HG02973 (cell line): ENCODE results near the gene LIM2.
"Not testable (repeated sequence)": the region's sequence is repeated elsewhere in the genome, so short reads cannot be mapped to it uniquely, and the experiment has no call there.

ENCODE experiments used
- ATAC-seq: cut with Tn5 transposase; IDR thresholded peaks from one replicate; pipeline ENCODE4 v1.9.1; 2021; ENCODE audit warnings: moderate library complexity; ENCODE audit not compliant: unreplicated experiment

LIM2 gene

GRCh38 chr19:51397453-51397852 is 9.7 kb upstream of the LIM2 start:
- not testable (repeated sequence) for ATAC-seq

DNA sequence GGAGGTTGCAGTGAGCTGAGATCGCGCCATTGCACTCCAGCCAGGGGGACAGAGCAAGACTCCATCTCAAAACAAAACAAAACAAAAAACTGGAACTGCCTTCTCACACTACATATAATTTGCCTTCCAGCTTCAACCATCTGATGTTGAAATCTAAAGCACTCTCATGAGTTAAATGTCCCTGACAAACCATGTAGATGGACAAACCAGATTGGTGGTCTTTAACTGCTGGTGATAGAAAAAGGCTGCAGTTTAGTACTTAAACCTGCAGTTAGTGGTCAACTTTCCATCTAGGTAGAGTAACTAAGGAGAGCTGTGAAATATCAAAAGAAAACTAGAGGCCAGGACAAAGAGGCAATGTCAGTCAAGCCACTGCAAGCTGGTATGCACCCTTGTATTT is 8.4 kb upstream of the LIM2 start:
- ATAC-seq = no peak

GRCh38 chr19:51394050-51394836 is 6.5 kb upstream of the LIM2 start:
- ATAC-seq = peak; percentile 78

GRCh38 chr19:51392701-51393100 is 4.9 kb upstream of the LIM2 start:
- no peak for ATAC-seq

- no peak for ATAC-seq
Measured at GRCh38 chr19:51391073-51391611, 3.4 kb upstream of the LIM2 start.

DNA sequence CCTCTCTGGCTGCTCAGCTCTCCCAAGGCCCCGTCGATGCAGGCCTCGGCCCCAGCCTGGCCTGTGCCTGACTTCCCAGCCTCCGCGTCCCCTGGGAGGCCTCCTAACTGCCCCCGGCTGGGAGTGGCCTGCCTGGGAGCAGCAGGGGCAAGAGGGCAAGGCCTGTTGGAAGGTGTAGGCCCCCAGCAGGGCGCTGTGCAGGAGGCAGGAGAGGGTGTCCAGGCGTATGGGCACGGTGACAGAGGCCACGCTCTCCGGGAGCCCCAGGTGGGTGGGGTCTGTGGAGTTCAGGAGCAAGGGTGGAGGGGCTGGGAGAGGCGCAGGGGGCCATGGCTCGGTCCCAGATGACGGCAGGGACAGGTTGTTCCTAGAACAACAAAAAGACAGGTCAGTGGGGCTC is 1.4 kb upstream of the LIM2 start:
- ATAC-seq = no peak

DNA sequence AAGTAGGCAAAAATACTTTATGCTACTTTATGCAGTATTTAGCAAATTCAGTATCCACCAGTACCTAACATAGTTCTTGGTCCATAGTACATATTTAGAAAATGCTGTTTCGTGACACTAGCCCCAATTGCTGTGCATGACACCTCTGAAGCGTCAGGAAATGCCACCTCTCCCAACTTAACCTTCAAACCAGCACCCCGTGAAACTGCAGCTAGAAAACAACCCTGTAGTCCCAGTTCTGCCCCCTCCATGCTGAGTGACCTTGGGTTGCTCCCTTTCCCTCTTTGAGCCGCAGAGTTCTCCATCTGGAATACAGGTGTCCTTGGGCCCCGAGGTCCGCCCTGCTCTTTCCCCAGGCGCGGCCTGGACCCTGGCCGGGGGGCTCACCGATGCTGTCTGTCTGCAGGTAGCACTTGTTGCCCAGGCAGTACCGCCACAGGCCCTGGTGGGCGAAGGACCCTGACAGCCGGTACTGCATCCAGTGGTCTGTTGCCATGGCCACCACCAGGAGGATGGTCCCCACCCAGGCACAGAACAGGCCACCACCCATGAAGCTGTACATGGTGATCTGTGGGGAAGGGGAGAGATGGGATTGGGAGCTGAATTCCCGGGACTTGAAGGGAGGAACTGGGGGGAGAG is 773 bp downstream of the LIM2 start:
- ATAC-seq = no peak

GRCh38 chr19:51382004-51382403 is 5.8 kb downstream of the LIM2 start:
- no peak for ATAC-seq

GRCh38 chr19:51380379-51380778 is 7.4 kb downstream of the LIM2 start:
- ATAC-seq = no peak

GRCh38 chr19:51377422-51377821 is 10.4 kb downstream of the LIM2 start:
- no peak for ATAC-seq

- ATAC-seq = no peak
Measured at GRCh38 chr19:51375504-51376221, 12.1 kb downstream of the LIM2 start.

DNA sequence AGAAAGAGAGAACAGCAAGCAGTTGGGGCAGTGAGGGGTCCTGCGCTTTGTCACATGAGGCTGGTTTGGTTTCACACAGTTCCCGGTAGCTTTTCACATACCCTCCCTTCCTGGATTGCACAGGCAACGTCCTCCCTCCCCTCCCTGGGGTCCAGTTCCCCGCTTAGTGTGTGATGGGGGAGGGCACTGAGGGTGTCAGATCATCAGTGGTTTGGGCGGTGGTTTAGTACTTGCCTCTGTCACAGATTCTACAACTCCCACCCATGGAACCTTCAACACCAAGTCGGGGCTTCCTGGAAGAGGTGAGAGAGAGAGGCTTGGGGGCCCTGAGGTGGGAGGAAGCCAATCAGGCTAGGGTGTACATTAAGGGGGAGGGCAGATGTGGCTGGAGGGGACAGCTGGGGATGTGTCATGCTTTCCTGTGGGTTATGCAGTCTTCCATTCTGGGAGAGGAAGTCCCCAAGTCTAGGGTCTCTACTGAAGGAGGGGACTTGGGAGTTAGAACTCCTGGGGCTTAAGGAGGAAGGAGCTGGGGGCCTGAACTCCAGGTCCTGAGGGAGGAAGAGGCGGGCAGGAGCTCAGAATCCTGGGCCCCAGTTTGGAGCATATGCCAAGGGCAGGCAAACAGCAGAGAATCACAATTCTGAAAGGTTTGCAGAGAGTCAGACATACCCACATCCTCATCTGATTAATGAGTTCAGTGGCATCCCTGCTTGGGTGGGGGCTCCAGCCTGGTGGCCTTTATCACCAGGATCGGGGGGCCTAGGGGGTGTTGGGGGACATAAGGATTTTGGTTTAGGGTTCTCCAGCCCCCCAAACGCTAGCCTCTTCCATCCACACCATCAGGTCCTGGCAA is 14.9 kb downstream of the LIM2 start, which contains the start of gene NKG7:
Gene NKG7, minus strand, starts transcription at position 6 of the 856 bp plus-strand sequence. CDS start 119 bp downstream, outside the sequence.
- ATAC-seq = no peak

DNA sequence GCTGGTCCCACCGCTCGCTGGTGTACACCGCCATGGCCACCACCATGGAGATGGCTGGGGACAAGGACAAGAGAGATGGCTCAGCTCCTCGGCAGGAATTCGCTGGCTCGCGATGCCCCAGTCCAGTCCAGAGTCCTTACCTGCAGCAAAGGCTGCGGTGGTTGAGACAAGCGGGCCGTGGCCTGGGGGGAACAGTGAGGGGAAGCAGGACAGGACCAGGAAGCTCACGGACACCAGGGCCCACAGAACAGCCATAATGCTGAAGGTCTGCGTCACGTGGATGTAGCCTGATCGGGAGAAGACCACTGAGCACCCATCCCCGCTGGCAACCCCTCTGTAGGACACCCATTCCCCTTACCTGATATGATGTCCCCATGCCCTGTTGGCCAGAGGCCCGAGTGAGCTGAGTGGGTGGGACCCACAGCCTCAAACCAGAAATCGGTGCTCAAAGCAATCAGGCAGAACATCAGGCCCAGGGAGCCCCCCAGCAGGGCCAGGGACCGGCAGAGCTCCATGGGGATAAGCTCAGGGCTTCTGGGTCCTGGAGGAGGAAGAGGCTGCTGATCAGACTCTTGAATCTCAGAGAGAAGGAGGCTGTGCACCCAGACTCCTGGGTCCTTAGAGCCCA is 15.6 kb downstream of the LIM2 start:
- ATAC-seq = no peak

DNA sequence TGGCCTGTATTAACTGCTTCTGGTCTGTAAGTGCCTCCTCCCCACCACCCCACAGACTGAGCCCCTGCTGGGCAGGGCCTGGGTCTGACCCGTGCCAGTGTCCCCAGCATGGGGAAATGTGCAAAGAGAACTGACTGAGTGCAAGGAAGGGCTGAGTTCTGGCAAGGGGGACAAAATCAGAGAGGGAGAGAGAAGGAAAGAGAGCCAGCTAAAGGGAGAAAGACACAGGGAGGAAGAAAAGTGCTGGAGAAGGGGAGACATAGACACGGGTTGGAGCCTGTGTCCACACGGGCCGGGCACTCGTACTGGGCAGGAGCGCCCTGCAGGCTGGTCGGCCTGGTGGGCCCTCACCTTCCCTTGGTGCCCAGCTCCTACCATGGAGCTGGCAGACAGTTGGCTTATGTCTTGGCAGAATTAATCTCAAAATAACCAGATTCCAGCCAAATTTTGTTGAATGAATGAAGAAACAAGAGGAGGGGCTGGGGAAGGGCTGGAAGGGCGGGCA is 16.5 kb downstream of the LIM2 start:
- no peak for ATAC-seq

DNA sequence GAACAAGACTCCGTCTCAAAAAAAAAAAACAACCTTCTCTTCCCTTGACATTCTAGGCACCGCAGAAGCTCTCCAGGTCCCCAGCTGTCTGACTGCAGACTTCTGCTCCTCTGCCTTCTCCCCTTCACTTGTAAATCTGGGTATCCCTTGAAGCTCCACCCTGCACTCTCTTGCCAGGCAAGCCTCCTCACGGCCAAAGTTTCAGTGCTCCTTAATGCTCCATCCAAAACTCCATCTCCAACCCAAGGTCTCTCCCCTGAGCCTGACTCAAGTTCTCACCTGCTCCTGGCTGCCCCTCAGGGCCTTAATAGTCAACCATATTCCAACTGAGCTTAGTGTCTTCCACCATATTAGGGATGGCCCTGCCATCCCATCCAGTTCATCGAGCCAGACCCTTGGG is 17.5 kb downstream of the LIM2 start:
- ATAC-seq = no peak

DNA sequence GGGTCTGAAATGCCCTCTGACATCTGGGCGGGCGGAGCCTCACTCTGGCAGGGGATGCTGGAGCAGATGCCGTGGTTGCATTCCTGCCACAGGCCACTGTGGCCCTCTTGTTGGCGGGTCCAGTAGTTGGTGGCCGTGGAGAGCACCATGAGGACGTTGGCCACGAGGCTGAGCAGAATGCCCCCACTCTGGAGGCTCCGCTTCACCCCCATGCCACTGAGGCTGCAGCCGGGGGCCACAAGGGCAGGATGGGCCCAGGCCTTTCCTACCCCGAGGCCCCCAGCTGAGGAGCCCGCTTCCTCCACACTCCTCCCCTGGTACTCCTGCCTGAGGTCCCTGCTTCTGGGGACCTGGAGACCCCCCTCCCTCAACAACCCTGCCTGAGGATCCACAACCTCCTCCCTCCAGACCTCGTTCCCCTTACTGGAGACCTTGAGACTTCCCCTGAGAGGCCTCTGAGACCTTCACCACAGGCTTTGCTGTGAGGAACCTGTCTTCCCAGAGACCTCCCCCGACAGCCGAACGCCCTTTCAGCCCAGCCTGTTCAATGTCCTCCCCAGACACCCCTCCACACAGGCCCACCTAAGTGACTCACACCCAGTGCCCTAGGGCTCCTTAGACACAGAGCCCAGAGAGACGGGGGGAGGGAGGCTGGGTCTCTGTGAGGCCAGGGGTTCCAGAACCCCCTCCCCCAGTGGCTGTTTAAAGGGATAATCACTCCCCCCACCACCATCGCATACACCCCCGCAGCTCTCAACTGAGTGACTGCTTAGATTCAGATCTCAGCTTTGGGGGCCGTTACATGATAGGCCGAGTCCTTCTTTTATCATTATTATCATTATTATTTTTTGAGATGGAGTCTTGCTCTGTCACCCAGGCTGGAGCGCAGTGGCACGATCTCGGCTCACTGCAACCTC is 19.1 kb downstream of the LIM2 start, which contains the start of gene CLDND2:
Gene CLDND2, minus strand, starts transcription at position 638 of the 917 bp plus-strand sequence. Its CDS starts 426 bp downstream, at position 212.
- ATAC-seq = no peak

DNA sequence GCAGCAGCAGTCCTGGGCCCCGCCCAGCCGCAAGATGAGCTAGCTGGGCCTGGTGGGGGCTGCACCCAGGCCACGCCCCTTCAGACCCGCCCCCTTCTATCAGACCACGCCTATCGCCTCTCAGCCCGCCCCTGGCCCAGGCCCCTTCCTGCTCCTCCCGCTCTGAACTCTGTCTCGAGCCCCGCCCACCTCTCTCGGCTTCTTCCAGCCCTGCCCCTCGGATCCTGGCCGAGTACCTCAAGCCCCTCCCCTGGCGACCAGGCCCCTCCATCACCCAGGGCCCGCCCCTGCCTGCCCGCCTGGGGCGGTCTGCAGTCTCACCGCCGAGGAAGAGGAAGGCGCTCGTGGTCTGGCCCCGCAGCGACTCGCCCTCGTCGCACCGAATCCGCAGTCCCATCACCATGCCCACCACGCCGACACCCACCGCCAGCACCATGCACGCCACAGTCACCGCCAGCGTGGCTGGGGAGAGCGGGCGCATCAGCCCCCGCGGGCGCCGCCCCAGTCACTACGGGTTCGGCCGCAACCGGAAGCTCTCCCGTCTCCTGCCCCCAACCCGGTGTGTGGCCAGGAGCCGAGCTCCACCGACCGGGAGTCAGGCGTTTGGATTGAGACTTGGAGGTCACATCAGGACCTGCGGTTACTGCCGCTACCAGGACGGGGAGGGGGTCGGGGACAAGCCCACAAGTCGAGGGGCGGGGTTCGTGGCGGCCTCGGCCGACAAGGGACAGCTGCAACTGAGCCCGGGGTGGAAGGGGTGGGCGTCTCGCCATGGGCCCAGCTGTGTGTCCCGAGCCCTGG is 20.0 kb downstream of the LIM2 start:
- peak; percentile 71 for ATAC-seq

DNA sequence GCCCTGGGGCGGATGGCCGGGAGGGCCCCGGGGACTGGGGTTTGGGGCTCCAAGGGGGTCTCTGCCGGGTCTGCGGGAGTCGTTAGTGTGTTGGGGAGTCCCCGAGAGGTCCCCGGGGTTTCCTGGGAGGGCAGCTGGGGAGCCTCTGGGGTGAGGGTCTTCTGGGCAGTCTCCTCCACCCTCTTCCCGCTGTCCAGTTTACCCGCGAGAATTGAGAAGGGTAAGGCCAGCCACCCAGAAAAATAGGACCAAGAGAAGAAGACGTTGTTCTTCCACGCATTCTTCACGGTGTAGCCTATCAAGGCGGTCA is 20.6 kb downstream of the LIM2 start:
- ATAC-seq = no peak
